Right ventricle myocardium inferior (tissue), 1 donor: ENCODE data around the gene WIPF3. TPM values are rescaled to one million over a fixed set of nuclear protein-coding genes. Genes with fewer than 3 reads are reported as not detected.

Source experiments
- ATAC-seq: fragments of 200-7000 bp; cut with Tn5 transposase; one replicate; pipeline ENCODE4 v1.9.1; 2020; ENCODE audit warnings: mild to moderate bottlenecking, moderate library complexity
- DNase-seq: peaks from one replicate; pipeline ENCODE4 v3.0.0; 2021; ENCODE audit errors: missing footprints
- intact Hi-C: fragments of 100-400 bp; cut with DNase I; formaldehyde crosslinking; loops from one replicate; pipeline ENCODE4 v1.11.0; 2022
- total RNA-seq: library from RNA; stranded (reverse); fragmentation: NEBNext Ultra II Directional; extraction: Animal tissue kit (Norgen Biotek cat#: 25700); gene quantifications from one replicate; pipeline ENCODE4 v1.2.1, GENCODE V29; 2021
- donor health status: DM: no; HTN: yes; CAD: no; lungs with severe emphysema.

WIPF3 gene
- total RNA-seq, 1 donor from 2014 or later, result 5.5 TPM

DNA sequence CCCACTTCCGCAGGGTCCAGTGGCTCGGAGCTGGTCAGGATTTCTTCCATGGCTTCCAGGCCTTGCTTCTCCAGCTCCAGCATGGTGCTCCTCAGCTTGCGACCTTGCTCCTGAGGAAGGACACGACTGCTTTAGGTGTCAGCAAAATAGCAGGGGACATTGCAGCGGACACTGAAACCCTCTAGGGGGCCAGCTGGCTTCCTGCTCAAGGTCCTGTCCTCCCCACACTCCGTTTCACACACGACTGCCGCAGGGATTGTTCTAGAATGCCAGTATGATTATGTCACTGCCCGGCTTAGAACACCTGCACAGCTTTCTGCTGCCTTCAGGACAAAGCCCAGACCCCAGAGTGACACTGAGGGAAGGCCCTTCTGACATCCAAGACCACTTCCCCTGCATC is 117.7 kb downstream of the WIPF3 start:
- DNase-seq (no peak), ATAC-seq (no peak)
- intact Hi-C loops, result loop anchor here (5.0 kb wide), 2 partner anchors 117 to 287 kb away; partner anchors contain the start of gene WIPF3

DNA sequence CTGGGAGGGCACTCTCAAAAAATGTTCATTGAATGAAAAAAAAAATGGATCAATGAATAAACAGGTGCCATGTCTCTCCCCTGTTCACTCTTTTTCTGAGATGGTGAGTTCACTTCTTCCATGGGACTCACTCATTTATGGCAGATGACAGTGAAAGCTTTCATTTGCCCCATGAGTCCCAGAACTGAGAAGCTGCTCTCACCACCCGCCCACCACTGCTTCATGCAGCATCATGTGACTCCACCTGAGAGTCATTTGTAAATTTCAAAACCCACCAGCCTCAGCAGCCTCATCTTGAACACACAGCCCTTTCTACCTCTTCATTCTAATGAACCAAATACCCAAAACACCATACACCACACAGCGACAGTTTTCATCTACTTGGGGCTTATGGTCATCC is 118.4 kb downstream of the WIPF3 start:
- ATAC-seq (no peak), DNase-seq (no peak)
- intact Hi-C loops, result loop anchor here (5.0 kb wide), 2 partner anchors 117 to 287 kb away; partner anchors contain the start of gene WIPF3

DNA sequence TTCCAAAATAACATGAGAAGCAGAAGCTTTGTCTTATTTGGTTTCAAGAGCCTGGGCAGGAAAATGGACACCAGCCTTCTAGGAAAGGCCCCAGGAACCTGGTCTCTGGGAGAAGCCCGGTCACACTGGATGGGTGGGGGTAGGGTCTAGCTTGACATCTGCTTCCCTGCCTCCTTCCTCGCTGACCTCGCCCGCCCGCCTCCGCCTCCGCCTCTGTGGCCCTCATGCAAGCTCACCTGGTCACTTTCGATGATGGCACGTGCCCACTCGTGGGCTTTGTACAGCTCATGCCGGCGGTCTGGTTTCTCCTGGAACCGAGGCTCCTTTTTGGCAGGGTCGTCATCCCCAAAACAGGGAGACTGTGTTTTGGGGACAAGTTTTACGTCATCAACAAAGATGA is 119.9 kb downstream of the WIPF3 start:
- no peak for DNase-seq
- intact Hi-C loops, result no loop called here
- ATAC-seq, result no peak

GRCh38 chr7:29926741-29927140 is 120.4 kb downstream of the WIPF3 start:
- ATAC-seq (no peak), DNase-seq (no peak)
- intact Hi-C loops, result no loop called here

DNA sequence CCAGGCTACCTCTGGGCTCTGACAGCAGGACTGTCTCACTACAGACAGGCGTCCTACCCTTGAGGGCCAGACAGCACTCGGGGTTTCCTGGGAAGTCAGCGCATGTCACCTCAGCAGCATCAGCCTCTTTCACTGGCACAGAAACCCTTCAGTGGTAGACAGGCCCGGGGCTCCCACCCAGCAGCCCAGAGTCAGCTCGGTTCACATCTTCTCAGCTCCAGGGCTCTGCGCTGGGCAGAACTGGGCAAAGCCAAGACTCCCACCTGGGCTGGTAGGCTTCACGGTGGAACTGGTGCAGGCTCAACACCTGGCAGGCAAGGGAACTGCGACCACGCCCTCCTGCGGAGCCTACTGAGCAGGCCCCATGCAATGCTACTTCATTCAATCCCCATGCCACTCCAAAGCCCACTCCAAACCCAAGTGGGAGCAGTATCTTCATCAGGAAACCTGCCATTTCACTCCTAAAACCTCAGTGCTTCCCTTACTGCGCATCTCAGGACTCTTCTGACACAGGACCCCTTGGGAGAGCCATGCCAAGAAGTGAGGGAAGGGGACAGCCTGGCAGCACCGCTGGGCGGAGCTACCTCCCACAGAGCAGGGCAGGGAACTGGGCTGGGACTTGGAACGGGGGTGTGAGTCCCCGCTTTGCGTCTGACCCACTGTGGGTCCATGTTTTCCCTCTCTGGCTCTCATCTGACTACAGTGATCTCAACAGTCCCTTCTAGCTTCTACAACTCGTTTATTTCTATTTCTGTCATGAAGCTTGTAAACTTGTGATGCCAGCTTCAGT is 122.9 kb downstream of the WIPF3 start:
- no peak for DNase-seq
- intact Hi-C loops, result no loop called here
- ATAC-seq, result peak; percentile 16

DNA sequence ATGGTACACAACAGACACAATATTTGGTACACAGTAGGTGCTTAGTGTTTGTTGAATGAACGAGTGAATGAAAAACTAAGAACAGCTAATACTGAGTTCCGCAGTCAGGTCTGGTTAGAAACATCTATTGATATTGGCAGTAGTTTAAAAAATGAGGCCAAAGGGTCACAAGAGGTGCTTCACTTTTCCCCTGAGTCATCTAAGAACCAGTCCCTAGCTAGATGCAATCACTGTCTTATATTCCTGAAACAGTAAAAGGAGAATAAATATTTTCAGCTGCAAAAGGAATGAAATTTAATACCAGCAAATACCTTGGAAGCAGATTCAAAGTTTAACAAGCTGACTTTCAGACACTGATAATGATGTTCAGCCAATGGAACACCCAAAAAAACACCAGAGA is 128.8 kb downstream of the WIPF3 start:
- intact Hi-C loops, result no loop called here
- ATAC-seq (no peak), DNase-seq (no peak)

DNA sequence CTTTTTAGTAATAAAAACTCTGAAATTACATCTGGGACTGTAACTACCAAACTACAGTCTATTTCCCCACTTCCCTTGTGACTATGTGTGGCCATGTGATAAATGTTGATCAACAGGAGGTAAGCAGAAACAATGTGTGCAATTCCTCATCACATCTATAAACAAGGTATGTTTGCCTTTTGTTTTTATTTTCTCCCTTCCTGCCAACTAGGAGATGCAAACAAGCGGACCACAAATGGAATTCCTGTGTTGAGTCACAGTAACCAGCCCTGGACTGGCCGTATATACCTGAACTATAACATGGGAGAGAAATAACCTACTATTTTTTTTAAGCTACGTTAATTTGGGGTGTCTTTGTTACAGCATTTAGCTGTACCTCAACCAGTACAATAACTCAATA is 130.8 kb downstream of the WIPF3 start:
- DNase-seq (no peak), ATAC-seq (no peak)
- intact Hi-C loops, result no loop called here

DNA sequence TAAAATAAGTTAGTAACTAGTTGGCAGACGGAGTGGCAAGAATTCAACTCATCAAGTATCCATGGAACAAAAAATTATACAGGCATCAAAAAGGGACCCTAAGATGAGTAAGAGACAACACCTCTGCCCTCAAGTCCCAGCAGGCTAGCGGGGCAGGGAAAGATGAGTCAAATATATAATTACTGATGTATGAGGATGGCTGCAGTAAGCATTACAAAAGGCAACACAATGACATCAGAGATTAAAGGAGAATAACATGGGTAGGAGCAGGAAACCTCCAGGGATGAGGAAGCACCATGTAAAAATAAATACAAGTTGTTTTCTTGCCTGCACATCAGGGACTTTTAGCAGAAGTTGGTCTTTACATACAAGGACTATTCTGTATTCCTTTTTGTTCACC is 133.9 kb downstream of the WIPF3 start:
- intact Hi-C loops, result no loop called here
- ATAC-seq (no peak), DNase-seq (no peak)

DNA sequence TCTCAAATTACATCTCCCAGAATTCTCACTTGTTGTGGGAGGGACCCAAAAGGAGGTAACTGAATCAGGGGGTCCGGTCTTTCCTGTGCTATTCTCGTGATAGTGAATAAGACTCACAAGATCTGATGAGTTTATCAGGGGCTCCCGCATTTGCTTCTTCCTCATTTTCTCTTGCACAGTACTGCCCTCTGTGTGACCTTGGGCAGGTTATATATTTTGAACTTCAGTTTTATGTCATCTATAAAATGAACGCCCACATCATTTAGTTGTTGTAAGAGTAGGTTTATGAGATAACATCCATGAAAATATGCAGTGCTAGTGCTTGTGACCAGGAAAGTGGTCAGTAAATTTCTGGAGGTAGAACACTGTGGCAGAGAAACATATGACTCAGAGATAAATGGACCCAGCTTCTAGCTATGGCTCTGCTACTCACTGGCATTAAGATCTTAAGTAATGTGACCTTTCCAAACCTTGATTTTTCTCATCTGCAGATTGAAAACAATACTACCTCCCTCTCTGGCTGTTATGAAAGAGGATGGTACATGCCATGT is 139.0 kb downstream of the WIPF3 start:
- DNase-seq (no peak), ATAC-seq (no peak)
- intact Hi-C loops, result no loop called here

GRCh38 chr7:29946428-29947186 is 140.3 kb downstream of the WIPF3 start:
- no peak for DNase-seq

DNA sequence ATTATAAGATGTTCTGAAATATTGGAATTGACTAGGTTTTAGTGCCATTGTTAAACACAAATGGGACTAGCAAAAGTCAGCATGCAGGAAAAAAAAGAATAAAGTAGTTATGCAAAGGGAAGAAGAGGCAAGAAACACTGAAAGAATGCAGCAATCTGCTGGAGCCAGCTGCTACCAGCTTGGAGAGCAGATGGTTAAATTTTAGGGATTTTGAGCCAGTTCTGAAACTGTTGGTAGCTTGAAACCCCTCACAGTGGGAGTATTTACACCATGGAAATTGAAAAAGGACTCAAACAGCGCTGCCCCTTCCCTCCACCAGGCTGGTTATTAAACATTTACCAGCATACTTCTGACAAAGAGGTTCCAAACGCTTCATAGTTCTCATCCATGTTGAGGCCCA is 142.3 kb downstream of the WIPF3 start:
- intact Hi-C loops, result no loop called here
- DNase-seq, result no peak
- no peak for ATAC-seq

More at GRCh38 chr7:29946428-29947186, 140.3 kb downstream of the WIPF3 start:
- intact Hi-C loops, result no loop called here
- ATAC-seq, result peak; percentile 62

DNA sequence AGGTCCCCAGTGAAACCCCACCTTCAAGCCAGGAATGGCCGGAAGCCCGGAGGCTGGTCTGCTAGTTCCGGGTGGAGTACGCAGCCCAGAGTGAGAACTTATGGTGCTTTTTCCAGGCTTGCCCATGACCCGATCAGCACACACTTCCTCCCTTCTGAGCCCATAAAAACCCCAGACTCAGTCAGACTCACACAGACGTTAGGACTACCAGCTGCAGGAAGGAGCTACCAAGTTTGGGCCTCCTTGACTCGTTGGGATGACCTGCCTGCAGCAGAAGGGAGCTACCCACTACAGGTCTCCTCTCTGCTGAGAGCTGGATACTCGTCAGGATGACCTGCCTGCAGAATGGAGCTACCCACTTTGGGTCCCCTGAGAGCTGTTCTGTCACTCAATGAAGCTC is 144.2 kb downstream of the WIPF3 start:
- DNase-seq (no peak), ATAC-seq (no peak)
- intact Hi-C loops, result no loop called here

GRCh38 chr7:29951206-29951605 is 144.9 kb downstream of the WIPF3 start:
- no peak for ATAC-seq
- intact Hi-C loops, result no loop called here
- no peak for DNase-seq

- ATAC-seq (peak; percentile 66), DNase-seq (no peak)
- intact Hi-C loops, result no loop called here
Observed at GRCh38 chr7:29953726-29954347, 147.5 kb downstream of the WIPF3 start.

GRCh38 chr7:29955075-29955792 is 148.9 kb downstream of the WIPF3 start:
- intact Hi-C loops, result no loop called here
- ATAC-seq (peak; percentile 53), DNase-seq (no peak)

DNA sequence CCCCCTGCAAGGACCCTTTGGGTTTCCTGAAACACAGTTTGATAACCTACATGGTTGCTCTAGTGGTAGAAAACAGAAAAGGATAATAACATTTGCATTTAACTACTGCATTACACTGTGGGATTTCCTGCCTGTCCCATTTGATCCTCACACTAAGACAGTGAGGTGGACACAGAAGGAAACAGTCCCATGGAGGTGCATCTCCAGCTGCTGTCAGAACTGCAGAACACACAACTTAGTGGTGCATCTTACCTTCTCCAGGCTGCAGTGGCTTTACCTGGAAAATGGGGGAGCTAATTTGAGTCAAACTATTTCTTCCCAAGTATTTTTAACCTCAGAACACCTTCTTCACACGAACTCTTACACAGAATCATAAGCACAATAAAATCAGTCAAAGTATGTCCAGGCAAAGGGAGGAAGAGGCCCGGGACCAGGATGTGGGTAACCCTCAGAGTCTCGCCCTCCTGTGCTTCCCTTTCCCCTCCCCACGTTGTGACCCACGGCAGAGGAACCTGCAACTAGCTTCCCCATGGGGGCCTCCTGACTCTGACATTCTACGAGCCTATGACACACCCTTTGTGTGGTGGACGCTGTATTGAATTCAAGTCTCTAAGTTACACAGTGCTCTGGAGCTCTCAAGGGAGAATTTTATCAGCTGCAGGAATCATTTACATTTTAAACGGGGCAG is 149.6 kb downstream of the WIPF3 start:
- intact Hi-C loops, result no loop called here
- no peak for DNase-seq
- ATAC-seq, result no peak

- intact Hi-C loops, result no loop called here
- ATAC-seq, result no peak
- DNase-seq, result no peak
Observed at GRCh38 chr7:29956487-29956836, 150.2 kb downstream of the WIPF3 start.

- intact Hi-C loops, result no loop called here
- no peak for DNase-seq
- no peak for ATAC-seq
Observed at GRCh38 chr7:29957521-29958310, 151.4 kb downstream of the WIPF3 start.
